ENCODE results near the gene CANX.

DNA sequence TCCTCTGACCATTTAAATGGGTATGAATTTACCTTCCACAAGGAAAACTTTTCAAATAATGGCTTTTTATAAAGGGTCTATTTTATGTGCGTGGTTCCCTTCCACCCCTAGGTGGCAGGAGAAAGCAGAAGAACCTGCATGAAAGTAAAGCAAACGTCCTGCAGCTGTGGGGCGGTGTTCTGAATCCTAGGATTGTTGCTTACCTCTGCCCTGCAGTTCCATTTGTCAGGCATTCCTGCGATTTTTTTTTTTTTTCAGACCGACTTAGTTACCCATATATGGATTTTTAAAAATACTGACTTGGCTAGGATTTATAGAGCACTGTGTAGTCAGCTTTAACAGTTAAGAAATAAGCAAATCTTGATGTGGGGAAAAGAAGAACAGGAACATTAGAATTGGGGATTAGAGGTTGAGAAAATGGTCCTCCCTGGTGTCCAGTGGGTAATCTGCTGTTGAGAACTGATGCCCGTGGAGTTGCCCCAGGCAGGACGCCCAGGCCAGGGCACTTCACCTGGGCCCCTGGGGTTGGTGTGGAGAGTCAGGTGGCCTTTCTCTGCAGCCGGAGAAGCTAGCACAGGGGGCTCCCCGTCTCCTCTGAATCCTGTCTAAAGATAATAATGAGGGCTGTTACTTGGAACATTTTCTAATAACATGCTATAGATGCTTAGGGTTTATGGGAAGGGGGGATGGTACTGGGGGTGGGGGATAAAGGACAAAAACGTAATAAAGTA is 64.6 kb downstream of the CANX start:
- TF ChIP-seq, protein P1, sequence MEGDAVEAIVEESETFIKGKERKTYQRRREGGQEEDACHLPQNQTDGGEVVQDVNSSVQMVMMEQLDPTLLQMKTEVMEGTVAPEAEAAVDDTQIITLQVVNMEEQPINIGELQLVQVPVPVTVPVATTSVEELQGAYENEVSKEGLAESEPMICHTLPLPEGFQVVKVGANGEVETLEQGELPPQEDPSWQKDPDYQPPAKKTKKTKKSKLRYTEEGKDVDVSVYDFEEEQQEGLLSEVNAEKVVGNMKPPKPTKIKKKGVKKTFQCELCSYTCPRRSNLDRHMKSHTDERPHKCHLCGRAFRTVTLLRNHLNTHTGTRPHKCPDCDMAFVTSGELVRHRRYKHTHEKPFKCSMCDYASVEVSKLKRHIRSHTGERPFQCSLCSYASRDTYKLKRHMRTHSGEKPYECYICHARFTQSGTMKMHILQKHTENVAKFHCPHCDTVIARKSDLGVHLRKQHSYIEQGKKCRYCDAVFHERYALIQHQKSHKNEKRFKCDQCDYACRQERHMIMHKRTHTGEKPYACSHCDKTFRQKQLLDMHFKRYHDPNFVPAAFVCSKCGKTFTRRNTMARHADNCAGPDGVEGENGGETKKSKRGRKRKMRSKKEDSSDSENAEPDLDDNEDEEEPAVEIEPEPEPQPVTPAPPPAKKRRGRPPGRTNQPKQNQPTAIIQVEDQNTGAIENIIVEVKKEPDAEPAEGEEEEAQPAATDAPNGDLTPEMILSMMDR (IDR thresholded peaks at IDR 0.05; ENCODE audit: extremely low read depth in 1 of 2, insufficient read depth in 1 of 2, low read depth in 1 of 2, low read length in 2 of 2), result peak; percentile 77 to 85
- no peak for TF ChIP-seq POLR2AphosphoS5 (IDR thresholded peaks at IDR 0.05; ENCODE audit: insufficient read depth, low read depth, low read length)

Data from endothelial cell of umbilical vein (primary cell).